Esophagus muscularis mucosa (tissue), 4 donors: ENCODE measurements around the gene NHLH2. TPM values are rescaled to one million over a fixed set of nuclear protein-coding genes. Genes with fewer than 3 reads are reported as not detected.

Source experiments
- DNase-seq: peaks from one replicate; pipeline ENCODE4 v3.0.0-alpha.2; 2017; ENCODE audit errors: extremely low spot score
- H3K27ac ChIP-seq, 4 donors: fragments of 200-600 bp; sonication (generic); replicated peaks in 1 of 4; 1 replicate in 3 of 4; 2 replicates in 1 of 4; pipeline ENCODE4 v1.5.1; 2016 to 2019; ENCODE audit warnings: mild to moderate bottlenecking in 1 of 4
- H3K27me3 ChIP-seq, 4 donors: fragments of 200-600 bp; sonication (generic); one replicate each; pipeline versions ENCODE4 v1.5.1 to v1.6.0; 2016 to 2019
- H3K36me3 ChIP-seq, 4 donors: fragments of 200-600 bp; sonication (generic); one replicate each; pipeline ENCODE4 v1.5.1; 2016 to 2019
- H3K4me1 ChIP-seq, 4 donors: fragments of 200-600 bp; sonication (generic); one replicate each; pipeline ENCODE4 v1.5.1; 2016 to 2019
- H3K4me3 ChIP-seq, 4 donors: fragments of 200-600 bp; sonication (generic); 1 replicate in 2 of 4; 2 replicates in 2 of 4; pipeline ENCODE4 v1.5.1; 2016 to 2019; ENCODE audit warnings: mild to moderate bottlenecking in 4 of 4, moderate library complexity in 1 of 4
- H3K9me3 ChIP-seq, 4 donors: fragments of 200-600 bp; sonication (generic); 1 replicate in 3 of 4; 2 replicates in 1 of 4; pipeline ENCODE4 v1.5.1; 2016 to 2019
- EP300 ChIP-seq: sonication (generic); formaldehyde crosslinking; IDR thresholded peaks from one replicate; pipeline ENCODE4 v1.6.1; 2017; ENCODE audit warnings: antibody characterized with exemption
- POLR2A ChIP-seq: fragments of 450-650 bp; IDR thresholded peaks from one replicate; pipeline ENCODE4 v1.6.1; 2017; ENCODE audit warnings: antibody characterized with exemption, moderate library complexity, mild to moderate bottlenecking, low read depth
- POLR2AphosphoS5 ChIP-seq, 2 donors: sonication (generic); formaldehyde crosslinking; IDR thresholded peaks; one replicate each; pipeline ENCODE4 v1.6.1; 2017; ENCODE audit warnings: antibody characterized with exemption in 2 of 2
- WGBS: methylation state at CpG from one replicate; pipeline ENCODE4 v1.1.5; 2018; 5-methylcytosine and 5-hydroxymethylcytosine counted together
- intact Hi-C: fragments of 100-400 bp; cut with DNase I; formaldehyde crosslinking; loops from one replicate; pipeline ENCODE4 v1.15.1; 2023
- total RNA-seq, 4 donors: library from RNA; depleted of rRNA; stranded (reverse); fragments of >200 nt; gene quantifications; one replicate each; pipeline versions ENCODE4 v1.1.0 to v1.2.1, GENCODE V29; 2016
- TF ChIP-seq, protein P1 (sequence below), 3 experiments: fragments of 200-600 bp in 2 of 3; fragments of 450-650 bp in 1 of 3; sonication (generic) in 2 of 3; IDR thresholded peaks; one replicate each; pipeline ENCODE4 v1.5.1; 2017 to 2019; ENCODE audit warnings: antibody characterized with exemption in 3 of 3, mild to moderate bottlenecking in 2 of 3, moderate library complexity in 1 of 3

Gene NHLH2
- total RNA-seq, 4 donors from 2014 or later, result not detected

- no peak overlapping the region for H3K27ac ChIP-seq
- DNase-seq, result no peak
- H3K4me1 ChIP-seq, result no peaks in the 10 kb centered on the region
- intact Hi-C loops, result no loop called here
- H3K4me3 ChIP-seq, result no peak overlapping the region
- H3K27me3 ChIP-seq, result peaks cover 0 to 34% (median 0%) of the 10 kb centered on the region in 4 donors
- H3K36me3 ChIP-seq, result no peaks in the 10 kb centered on the region
- H3K9me3 ChIP-seq, result no peaks in the 10 kb centered on the region
- no peak for TF ChIP-seq POLR2A
- TF ChIP-seq, protein P1, sequence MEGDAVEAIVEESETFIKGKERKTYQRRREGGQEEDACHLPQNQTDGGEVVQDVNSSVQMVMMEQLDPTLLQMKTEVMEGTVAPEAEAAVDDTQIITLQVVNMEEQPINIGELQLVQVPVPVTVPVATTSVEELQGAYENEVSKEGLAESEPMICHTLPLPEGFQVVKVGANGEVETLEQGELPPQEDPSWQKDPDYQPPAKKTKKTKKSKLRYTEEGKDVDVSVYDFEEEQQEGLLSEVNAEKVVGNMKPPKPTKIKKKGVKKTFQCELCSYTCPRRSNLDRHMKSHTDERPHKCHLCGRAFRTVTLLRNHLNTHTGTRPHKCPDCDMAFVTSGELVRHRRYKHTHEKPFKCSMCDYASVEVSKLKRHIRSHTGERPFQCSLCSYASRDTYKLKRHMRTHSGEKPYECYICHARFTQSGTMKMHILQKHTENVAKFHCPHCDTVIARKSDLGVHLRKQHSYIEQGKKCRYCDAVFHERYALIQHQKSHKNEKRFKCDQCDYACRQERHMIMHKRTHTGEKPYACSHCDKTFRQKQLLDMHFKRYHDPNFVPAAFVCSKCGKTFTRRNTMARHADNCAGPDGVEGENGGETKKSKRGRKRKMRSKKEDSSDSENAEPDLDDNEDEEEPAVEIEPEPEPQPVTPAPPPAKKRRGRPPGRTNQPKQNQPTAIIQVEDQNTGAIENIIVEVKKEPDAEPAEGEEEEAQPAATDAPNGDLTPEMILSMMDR (IDR thresholded peaks at IDR 0.05), result no peak
- no peak for TF ChIP-seq POLR2AphosphoS5 (IDR thresholded peaks at IDR 0.05)
- TF ChIP-seq EP300, result no peak
- WGBS, result 37% methylated on average over 2 of the region's 2 CpGs
Observed at GRCh38 chr1:115873184-115873583, 32.3 kb upstream of the NHLH2 start.

- WGBS, result 60% methylated on average over 5 of the region's 5 CpGs
Observed at GRCh38 chr1:115869064-115869463, 28.1 kb upstream of the NHLH2 start.

GRCh38 chr1:115867216-115867615, 26.3 kb upstream of the NHLH2 start:
- no peak overlapping the region for H3K4me3 ChIP-seq
- TF ChIP-seq EP300, result no peak
- no peak for TF ChIP-seq POLR2AphosphoS5 (IDR thresholded peaks at IDR 0.05)
- TF ChIP-seq POLR2A, result no peak
- intact Hi-C loops, result no loop called here
- H3K27ac ChIP-seq, result no peak overlapping the region
- 92% methylated on average over 1 of the region's 1 CpG for WGBS
- peaks cover 0 to 5% (median 0%) of the 10 kb centered on the region in 4 donors for H3K27me3 ChIP-seq
- H3K4me1 ChIP-seq, result no peaks in the 10 kb centered on the region
- no peaks in the 10 kb centered on the region for H3K36me3 ChIP-seq
- no peak for DNase-seq
- no peaks in the 10 kb centered on the region for H3K9me3 ChIP-seq

More at GRCh38 chr1:115869064-115869463, 28.1 kb upstream of the NHLH2 start:
- DNase-seq, result no peak
- no peaks in the 10 kb centered on the region for H3K36me3 ChIP-seq
- H3K4me3 ChIP-seq, result no peak overlapping the region
- intact Hi-C loops, result no loop called here
- H3K9me3 ChIP-seq, result no peaks in the 10 kb centered on the region
- H3K27ac ChIP-seq, result no peak overlapping the region
- TF ChIP-seq, protein P1 (IDR thresholded peaks at IDR 0.05), result no peak
- TF ChIP-seq POLR2AphosphoS5 (IDR thresholded peaks at IDR 0.05) (no peak), POLR2A (no peak), EP300 (no peak)
- no peaks in the 10 kb centered on the region for H3K4me1 ChIP-seq
- peaks cover 0 to 20% (median 0%) of the 10 kb centered on the region in 4 donors for H3K27me3 ChIP-seq

GRCh38 chr1:115865704-115866380, 24.9 kb upstream of the NHLH2 start:
- H3K4me1 ChIP-seq, result no peaks in the 10 kb centered on the region
- 55% methylated on average over 4 of the region's 4 CpGs for WGBS
- H3K27me3 ChIP-seq, result no peaks in the 10 kb centered on the region
- no peaks in the 10 kb centered on the region for H3K9me3 ChIP-seq
- intact Hi-C loops, result no loop called here
- no peak for DNase-seq
- no peak overlapping the region for H3K4me3 ChIP-seq
- no peak overlapping the region for H3K27ac ChIP-seq
- H3K36me3 ChIP-seq, result no peaks in the 10 kb centered on the region
- no peak for TF ChIP-seq POLR2AphosphoS5 (IDR thresholded peaks at IDR 0.05)
- no peak for TF ChIP-seq POLR2A
- no peak for TF ChIP-seq EP300
- TF ChIP-seq, protein P1 (IDR thresholded peaks at IDR 0.05), result no peak

DNA sequence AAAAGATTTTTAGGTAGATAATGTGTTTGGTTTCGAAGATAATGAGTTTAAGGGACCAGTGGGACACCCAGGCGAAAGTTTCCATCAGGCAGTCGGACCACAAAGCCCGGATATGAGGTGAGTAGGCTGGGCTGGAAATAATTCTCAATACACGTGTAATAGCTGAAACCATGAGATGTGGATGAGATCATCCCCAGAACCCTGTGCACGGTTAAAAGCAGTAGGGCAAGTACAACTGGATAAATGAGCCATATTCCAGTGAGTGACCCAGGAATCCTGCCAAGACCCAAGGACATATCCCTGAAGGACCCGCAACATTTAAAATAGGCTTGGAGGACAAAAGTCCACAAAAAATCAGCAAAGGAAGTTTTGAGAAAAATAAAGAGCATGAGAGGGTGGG, 21.5 kb upstream of the NHLH2 start:
- no peak for DNase-seq
- H3K27ac ChIP-seq, result no peak overlapping the region
- H3K9me3 ChIP-seq, result no peaks in the 10 kb centered on the region
- no peak for TF ChIP-seq POLR2A
- no peak for TF ChIP-seq EP300
- TF ChIP-seq, protein P1 (IDR thresholded peaks at IDR 0.05), result no peak
- 87% methylated on average over 7 of the region's 7 CpGs for WGBS
- intact Hi-C loops, result no loop called here
- H3K27me3 ChIP-seq, result peaks cover 0 to 10% (median 0%) of the 10 kb centered on the region in 4 donors
- no peaks in the 10 kb centered on the region for H3K36me3 ChIP-seq
- H3K4me3 ChIP-seq, result no peak overlapping the region
- no peaks in the 10 kb centered on the region for H3K4me1 ChIP-seq
